ENCODE measurements around the gene HSD3B7.

- no peak for TF ChIP-seq POLR2A (IDR thresholded peaks at IDR 0.05)
- no peak for TF ChIP-seq CTCF (IDR thresholded peaks at IDR 0.05)
- no peak for TF ChIP-seq EP300 (IDR thresholded peaks at IDR 0.05)
- TF ChIP-seq POLR2AphosphoS5 (IDR thresholded peaks at IDR 0.05) = no peak
These were observed 35.5 kb downstream of the HSD3B7 start for GRCh38 chr16:31020536-31020935.
